ENCODE measurements around the gene PCNT.
A peak's percentile ranks its signal among the peaks of the same experiment; 100 is the strongest.

The PCNT gene, protein sequence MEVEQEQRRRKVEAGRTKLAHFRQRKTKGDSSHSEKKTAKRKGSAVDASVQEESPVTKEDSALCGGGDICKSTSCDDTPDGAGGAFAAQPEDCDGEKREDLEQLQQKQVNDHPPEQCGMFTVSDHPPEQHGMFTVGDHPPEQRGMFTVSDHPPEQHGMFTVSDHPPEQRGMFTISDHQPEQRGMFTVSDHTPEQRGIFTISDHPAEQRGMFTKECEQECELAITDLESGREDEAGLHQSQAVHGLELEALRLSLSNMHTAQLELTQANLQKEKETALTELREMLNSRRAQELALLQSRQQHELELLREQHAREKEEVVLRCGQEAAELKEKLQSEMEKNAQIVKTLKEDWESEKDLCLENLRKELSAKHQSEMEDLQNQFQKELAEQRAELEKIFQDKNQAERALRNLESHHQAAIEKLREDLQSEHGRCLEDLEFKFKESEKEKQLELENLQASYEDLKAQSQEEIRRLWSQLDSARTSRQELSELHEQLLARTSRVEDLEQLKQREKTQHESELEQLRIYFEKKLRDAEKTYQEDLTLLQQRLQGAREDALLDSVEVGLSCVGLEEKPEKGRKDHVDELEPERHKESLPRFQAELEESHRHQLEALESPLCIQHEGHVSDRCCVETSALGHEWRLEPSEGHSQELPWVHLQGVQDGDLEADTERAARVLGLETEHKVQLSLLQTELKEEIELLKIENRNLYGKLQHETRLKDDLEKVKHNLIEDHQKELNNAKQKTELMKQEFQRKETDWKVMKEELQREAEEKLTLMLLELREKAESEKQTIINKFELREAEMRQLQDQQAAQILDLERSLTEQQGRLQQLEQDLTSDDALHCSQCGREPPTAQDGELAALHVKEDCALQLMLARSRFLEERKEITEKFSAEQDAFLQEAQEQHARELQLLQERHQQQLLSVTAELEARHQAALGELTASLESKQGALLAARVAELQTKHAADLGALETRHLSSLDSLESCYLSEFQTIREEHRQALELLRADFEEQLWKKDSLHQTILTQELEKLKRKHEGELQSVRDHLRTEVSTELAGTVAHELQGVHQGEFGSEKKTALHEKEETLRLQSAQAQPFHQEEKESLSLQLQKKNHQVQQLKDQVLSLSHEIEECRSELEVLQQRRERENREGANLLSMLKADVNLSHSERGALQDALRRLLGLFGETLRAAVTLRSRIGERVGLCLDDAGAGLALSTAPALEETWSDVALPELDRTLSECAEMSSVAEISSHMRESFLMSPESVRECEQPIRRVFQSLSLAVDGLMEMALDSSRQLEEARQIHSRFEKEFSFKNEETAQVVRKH (N-terminal part only)

DNA sequence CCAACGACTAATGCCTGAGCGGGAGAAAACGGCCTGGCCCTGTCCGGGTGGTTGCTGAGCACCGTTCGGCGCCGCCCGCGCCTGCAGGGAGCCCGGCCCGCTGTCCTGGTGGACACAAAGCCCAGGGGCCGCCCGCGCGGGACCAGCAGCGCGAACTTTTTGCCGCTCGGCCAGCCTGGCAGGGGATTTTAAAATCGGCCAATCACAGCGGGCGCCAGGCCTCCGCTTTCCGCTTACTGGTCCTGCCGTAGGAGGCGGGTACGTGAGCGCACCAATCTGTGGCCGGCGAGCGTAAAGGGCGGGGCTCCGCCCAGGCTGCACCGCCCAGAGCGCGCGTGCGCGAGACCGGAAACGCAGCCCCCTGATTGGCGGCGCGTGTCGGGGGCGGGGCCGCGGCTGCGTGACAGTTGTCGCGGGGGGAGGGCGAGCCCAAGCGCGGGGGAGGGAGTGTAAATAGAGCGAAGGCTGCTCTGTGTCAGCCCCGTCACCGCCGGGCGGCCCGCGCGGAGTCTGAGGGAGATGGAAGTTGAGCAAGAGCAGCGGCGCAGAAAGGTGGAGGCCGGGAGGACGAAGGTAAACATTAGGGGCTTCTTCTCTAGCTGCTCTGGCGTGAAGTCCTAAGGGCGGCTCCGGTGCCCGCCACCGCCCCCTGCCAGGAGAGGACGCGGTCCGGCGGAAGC, at the start of gene PCNT, which contains the start of gene C21orf58:
TSS of gene PCNT (plus strand) at position 447 of the 680 bp plus-strand sequence. CDS start at position 520, 73 bp downstream.
TSS of gene C21orf58 (minus strand) at position 161 of the 680 bp plus-strand sequence. CDS start 1,132 bp downstream, outside the sequence.
- DNase-seq (ENCODE audit: low read depth) = peak; percentile 94

DNA sequence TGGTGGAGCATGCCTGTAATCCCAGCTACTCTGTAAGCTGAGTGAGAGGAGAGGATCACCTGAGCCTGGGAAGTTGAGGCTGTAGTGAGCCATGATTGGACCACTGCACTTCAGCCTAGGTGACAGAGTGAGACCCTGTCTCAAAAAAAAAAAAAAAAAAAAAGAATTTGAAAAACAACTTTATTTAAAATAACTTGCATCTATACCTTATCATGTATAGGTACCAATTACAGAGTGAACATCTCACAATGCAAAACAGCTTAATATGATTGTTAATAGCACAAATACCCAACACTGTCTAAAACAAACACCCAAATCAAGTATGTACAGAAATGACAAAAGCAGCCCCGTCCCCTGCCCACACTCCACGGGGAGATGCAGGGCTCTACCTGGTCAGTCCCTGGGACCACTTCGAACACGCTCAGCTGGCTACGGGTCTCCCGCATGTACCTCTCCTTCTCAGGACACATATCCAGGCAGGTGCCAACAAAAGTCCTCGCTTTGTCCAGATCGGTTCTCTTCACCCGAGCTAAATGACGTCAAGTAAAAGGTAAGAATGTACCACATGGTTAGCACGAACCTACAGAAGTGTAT, 49.1 kb upstream of the PCNT start:
- DNase-seq (ENCODE audit: low read depth) = no peak

DNA sequence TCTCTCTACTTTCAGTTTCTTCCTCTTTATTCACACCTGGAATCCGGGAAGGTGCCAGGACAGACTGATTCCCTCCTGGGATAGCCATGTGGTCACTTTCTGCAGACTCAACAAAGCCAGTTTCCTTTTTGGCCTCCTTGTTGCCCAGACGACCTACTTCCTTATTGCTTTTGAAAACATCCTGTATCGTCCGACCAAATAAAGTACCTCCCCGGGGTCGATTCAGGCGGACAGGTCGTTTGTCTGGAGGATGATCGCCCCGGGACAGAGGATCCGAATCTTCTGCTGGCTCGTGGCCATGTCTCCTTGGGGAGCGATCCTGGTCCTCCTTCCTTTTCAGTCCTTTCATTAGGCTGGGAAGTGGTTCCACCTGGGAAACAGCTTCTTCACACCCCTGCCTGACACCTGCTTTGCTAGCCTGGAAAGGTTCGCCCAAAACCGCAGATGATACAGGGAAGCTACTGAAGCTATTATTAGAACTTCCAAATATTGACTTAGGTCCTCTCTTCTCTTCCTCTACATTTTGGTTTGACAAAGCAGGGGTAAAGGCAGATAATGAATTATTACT, 39.8 kb upstream of the PCNT start:
- DNase-seq (ENCODE audit: low read depth) = no peak

DNA sequence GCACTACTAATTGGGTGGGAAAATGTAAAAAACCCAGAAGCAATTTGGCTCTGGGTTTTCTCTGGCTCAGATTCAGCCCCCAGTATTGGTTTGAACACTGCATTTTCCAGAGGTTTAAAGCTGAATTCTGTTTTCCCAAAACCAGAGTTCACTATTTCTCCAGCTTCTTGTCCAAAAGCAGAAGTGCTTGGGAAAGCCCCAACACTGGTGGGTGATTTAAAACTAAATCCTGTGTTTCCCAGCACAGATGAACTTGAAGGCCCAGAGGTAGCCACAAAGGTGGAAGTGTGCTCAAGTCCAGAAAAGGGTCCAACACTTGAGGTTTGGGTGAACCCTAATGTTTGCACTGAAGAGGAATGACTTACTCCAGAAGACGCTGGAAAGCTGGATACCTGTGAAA, 39.2 kb upstream of the PCNT start:
- no peak for DNase-seq (ENCODE audit: low read depth)

DNA sequence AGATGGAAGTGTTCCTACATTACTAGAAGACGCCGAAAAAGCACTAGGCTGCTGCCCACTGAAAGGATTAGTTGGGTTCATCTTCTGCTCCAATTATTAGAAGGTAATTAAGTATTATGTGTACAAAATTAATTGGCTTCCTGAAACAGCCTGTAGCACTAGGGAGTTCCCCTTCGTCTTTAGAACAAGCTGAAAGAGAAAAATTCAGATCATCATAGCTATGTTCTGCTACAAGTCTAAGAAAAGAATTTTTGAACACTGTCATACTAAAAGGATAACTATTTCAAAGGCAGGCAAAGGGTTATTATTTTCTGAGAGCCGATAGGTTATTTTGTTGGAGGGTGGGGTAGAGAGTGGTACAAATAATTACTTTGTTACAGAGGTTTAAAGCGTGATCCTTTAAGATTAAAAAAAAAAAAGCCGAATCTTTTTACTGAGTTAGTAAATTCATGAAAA, 38.7 kb upstream of the PCNT start, which contains the start of gene MCM3AP:
TSS of gene MCM3AP (minus strand) at position 406 of the 456 bp plus-strand sequence. CDS start at position 81, 325 bp downstream.
- no peak for DNase-seq (ENCODE audit: low read depth)

DNA sequence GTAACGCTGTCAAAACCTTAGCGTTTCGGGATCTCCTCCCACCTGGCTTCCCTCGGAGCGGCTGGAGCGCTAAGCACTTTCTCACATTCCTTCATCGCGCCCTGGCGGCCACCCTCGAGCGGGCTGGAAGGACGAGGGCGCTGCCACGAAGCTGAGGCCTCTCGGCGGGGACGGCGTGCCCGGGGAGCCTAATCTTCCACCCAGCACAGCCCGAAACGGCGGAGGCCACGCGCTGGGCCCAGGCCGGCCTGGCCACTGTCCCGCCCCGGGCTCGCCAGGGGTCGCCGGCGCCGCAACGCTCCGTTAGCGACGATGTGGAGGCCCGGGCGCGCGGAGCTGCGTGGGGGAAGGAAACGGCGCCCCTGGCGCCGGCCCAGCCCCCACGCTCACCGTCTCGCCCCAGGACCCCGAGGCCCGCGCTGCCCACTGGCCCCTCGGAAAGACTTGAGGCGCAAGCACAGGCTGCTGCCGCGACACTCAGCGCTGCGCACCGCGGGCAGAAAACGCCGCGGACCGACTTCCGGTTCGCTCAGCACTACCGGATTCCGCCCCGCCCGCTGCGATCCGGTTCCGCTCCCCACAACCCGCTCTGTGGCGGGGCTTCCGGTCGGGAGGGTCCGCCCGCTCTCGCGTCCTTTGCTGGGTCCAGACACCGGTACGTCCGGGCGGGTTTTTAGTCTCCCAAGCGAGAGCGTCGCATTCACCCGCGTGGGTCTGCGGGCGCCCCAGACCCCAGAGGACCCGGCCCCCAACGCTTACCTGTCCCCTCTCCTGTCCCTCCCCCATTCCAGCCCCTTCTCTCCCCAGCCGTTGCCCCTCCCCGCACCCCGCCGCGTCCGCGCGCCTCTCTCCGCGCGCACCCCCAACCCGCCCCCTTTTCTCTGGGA, 38.0 kb upstream of the PCNT start, which contains the start of gene YBEY:
TSS of gene YBEY (plus strand) at position 582 of the 887 bp plus-strand sequence. CDS start 572 bp downstream, outside the sequence.
- peak; percentile 80 for DNase-seq (ENCODE audit: low read depth)

DNA sequence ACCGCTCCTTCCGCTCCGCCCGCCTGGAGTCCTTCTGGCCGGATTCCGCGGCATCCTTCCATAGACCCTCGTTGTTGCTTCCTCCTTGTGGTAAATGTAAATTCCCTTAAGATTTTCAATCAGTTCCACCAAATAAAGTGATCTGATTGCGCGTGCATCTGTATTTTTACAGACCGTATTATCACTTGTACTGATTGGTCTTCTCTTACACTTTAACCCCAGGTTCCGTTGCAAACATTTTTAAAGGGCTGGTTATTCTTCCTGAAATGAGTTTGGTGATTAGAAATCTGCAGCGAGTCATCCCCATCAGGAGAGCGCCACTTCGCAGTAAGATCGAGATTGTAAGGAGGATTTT, 37.3 kb upstream of the PCNT start:
- no peak for DNase-seq (ENCODE audit: low read depth)

DNA sequence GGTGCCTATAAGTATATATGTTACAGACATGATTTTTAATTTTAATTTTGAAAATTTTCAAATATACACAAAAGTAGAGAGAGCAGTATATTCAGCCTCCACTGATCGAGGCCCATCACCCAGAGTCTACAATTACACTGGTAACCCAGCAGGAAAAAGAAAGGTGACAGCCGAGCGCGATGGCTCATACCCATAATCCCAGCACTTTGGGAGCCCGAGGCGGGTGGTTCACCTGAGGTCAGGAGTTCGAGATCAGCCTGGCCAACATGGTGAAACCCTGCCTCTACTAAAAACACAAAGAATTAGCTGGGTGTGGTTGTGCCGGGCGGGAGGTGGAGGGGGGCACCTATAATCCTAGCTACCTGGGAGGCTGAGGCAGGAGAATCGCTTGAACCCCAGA, 36.4 kb upstream of the PCNT start:
- no peak for DNase-seq (ENCODE audit: low read depth)

DNA sequence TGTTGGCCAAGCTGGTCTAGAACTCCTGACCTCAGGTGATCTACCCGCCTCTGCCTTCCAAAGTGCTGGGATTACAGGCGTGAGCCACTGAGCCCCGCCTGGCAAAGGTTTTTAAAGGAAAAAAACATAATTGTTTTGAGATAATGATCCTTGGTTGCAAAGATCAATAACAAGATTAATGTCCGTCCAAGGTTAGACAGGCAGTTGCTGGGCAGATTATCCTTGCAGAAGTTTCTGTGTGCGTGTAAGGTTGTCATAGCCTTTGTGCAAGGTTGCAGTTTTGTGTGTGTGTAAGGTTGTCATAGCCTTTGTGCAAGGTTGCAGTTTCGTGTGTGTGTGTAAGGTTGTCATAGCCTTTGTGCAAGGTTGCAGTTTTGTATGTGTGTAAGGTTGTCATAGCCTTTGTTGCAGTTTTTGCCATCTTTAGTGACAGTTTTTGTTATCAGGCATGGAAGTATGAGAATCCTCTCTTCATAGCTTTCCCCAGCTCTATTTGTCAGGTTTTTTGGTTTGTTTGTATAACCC, 34.2 kb upstream of the PCNT start:
- no peak for DNase-seq (ENCODE audit: low read depth)

DNA sequence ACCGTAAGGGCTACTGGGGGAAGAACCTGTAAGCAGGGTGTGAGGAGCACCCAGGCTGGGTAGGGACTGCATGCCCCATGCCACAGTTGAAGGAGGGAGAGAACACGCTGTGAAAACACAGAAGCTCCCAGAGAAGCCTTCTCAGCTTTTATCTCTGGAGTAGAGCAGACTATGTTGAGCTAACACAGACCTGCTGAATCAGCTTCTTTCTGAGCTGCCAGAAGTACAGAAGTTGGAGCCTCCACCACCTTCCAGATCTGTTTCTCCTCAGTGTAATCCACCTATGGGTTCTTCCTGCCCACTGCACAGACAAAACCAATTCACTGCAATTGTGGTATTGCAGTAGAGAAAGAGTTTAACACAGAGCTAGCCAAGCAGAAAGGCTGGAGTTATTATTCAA, 32.4 kb upstream of the PCNT start:
- no peak for DNase-seq (ENCODE audit: low read depth)

DNA sequence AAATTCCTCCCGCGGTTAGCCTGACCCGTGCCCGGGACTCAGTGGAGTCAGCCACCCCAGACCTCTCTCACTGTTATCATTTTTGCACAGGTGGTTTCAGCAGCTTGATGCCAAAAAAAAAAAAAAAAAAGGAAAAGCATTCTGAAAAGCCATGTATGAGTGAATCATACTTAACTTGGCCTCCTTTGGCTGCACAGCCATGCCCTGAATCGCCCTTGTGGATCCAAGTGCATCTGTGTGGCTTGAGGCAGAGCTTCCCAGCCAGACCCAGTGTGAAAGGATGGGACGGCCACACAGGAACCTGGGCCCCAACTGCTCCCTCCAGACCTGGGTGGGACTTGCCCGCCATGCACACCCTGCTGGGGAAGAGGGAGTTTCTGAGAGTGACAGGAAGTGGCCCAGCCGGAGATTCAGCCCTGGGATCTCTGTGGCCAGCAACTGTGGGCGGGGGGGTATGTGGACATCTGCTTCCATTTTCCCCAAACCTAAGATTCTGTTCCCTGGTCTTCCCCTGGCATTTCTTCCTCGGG, 29.2 kb upstream of the PCNT start:
- no peak for DNase-seq (ENCODE audit: low read depth)

DNA sequence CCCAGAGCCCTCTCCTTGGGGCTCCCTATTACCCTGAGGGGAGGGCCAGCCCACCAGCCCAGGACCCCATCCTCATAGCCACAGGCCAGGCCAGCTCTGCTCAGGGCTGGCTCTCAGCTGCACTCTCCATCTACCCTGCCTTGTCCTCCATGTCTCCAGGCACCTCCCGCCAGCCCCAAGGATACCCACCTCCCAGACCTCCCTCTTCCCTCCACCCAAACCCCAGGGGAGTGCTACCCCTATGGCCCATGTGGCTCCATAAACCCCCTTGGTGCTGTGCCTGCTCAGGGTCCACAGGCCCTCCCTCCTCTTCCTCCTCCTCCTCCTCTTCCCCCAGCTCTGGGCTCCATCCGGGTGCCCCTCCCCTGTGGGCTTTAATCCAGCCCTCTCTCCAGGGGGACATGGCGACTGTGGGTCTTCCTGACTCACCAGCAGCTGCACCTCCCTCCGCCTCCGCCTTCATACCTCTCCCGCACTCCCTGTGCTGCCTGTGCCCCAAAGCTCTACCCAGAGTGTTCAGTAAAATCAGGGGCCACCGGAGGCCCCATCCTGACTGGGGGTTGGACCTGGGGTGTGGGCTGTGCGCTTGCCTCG, 28.7 kb upstream of the PCNT start:
- DNase-seq (ENCODE audit: low read depth) = no peak

DNA sequence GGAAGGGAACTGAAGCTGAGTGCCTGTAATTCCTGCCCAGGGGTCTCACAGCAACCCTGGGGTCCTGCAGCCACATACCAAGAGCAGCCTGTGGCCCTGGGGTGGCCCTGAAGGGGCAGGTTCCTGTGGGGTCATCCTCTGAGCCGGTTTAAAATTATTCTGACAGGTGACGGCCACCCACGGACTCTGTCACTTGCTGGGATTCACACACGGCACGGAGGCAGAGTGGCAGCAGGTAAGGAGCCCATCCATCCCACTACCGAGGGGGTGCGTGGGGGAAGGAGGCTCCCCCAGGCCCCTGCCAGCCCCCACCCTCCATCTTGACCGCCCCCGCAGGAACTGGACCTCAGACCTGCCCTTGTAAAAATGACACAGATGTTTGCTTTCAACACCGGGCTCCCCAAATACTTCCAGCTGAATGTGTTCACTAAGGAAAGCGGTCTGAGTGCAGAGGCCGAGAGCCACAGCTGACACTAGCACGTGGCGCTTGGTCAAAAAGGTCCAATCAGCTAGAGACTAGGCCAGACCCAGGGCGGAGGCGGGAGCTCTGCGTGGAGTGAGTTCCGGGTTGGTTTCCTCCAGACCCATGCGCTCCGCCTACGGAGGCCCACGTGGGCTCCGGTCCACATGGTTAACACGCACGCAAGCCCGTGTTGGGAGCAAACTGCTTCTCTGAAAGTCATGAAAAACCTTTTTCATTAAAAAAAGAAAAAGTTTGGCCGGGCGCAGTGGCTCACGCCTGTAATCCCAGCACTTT, 27.8 kb upstream of the PCNT start:
- DNase-seq (ENCODE audit: low read depth) = peak; percentile 16

DNA sequence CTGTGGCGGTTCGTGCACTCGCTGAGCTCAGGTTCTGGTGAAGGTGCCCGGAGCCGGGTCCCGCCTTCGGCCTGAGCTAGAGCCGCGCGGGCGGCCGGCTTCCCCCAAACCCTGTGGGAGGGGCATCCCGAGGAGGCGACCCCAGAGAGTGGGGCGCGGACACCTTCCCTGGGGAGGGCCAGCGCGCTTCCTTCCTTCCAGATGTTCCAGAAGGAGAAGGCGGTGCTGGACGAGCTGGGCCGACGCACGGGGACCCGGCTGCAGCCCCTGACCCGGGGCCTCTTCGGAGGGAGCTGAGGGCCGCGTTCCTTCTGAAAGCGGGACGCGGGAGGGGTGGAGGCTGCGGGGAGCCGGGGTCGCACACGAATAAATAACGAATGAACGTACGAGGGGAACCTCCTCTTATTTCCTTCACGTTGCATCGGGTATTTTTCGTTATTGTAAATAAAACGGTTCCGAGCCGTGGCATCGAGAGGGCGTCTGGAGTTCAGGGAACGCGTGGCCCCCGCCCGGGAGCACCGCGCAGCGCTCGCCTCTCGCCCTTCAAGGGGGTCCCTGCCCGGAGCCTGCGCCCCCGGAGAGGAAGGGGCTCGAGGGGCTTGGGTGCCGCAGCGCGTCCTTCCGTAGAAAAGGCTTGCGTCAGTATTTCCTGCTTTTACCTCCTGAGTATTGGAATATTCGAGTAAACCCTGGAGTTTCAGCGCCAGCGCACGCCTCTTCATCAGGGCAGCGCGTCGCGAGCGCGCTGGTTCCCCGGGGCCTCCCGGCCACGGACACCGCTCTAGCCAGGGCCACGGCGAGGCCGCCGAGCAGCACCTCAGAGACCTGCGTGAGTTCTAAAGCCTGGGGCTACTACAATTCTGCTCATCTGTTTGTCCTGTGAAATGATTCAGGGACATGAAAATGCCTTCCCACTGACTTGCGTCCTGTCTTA, 26.4 kb upstream of the PCNT start:
- DNase-seq (ENCODE audit: low read depth) = no peak

DNA sequence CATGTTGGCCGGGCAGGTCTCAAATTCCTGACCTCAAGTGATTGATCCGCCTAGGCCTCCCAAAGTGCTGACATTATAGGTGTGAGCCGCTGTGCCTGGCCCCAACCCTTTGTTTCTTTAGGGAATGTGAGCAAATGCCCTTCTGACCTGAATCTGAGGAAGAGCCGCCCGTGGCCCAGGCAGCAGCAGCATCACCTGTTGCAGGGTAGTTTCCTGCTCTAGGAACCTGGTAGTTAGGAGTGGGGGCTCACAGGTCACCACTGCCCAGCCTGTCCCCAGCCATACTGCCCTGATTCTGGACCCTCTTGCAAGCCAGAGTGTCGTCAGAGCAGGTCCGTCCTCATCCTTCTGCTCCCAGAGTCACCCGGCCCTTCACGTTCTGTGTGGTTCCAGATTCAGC, 24.8 kb upstream of the PCNT start:
- no peak for DNase-seq (ENCODE audit: low read depth)

DNA sequence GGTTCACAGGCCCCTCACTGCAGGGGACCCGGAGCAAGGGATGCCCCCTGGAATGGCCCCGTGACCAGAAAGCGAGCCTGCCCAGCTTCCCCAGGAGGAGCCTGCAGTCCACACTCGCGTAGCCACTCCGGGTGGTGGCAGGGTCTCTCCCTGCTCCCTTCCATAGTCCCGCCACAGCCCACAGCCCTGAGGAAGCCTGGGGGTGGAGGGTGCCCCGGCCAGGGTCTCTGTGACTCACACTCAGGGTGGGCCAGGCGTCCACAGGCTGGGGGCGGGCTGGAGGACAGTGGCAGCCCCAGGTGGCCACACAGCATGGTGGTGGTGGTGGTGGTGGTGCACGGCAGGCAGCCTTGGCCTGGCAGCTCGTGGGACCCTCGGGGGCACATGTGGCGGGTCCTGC, 22.2 kb upstream of the PCNT start:
- DNase-seq (ENCODE audit: low read depth) = no peak

DNA sequence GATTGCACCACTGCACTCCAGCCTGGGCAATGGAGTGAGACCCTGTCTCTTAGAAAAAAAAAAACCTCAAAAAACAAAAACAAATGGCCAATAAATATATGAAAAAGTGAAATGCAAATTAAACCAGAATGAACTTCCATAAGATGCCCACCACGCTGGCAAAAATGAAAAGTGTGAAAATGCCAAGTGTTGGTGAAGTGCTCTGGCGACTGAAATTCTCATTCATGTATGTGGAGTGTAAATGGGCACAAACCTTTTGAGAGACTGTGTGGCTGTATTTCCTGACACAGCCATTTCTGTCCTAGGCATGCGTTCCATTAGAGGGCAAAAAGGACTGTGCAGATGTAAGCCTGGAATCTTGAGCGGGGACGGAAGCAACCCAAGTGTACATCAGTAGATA, 19.5 kb upstream of the PCNT start:
- DNase-seq (ENCODE audit: low read depth) = no peak
